ENCODE results near the gene ARID1B.

DNA sequence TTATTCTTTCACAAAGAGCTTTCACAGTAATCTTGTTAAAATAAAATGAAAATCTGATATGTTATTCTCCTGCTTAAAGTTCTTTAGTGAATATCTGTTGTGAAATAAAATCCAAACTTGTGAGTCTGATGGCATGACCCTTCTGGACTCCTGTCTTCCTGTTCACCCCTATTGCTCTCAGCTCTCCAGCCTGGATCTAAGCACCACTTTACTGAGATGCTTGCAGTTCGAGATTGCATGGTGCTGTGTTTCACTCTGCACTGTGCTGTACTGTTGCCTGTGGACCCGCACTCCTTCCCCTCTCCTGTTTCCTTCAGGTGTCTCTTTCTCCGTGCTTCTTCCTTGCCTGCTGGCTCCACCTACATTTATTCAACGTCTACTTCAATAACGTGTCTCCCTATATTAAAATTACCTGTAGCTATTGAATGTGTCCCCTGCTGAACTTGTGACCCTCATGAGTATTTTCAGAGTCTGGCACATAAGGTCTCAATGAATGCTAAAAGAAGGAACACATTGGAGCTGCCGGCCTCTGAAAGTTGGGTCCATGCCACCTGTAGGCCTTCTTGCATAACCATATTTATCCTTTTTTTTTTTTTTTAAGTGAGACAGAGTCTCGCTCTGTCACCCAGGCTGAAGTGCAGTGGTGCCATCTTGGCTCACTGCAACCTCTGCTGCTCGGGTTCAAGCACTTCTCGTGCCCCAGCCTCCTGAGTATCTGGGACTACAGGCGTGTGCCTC is 100.1 kb downstream of the ARID1B start:
- TF ChIP-seq, protein P1, sequence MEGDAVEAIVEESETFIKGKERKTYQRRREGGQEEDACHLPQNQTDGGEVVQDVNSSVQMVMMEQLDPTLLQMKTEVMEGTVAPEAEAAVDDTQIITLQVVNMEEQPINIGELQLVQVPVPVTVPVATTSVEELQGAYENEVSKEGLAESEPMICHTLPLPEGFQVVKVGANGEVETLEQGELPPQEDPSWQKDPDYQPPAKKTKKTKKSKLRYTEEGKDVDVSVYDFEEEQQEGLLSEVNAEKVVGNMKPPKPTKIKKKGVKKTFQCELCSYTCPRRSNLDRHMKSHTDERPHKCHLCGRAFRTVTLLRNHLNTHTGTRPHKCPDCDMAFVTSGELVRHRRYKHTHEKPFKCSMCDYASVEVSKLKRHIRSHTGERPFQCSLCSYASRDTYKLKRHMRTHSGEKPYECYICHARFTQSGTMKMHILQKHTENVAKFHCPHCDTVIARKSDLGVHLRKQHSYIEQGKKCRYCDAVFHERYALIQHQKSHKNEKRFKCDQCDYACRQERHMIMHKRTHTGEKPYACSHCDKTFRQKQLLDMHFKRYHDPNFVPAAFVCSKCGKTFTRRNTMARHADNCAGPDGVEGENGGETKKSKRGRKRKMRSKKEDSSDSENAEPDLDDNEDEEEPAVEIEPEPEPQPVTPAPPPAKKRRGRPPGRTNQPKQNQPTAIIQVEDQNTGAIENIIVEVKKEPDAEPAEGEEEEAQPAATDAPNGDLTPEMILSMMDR (IDR thresholded peaks at IDR 0.05) = no peak
- no peak for TF ChIP-seq EZH2 (IDR thresholded peaks at IDR 0.05; ENCODE audit: borderline replicate concordance, insufficient read depth, low read depth, low read length, poor library complexity, severe bottlenecking)
